Parathyroid adenoma (tissue), 2 donors: ENCODE data around the gene CFAP53.
"Not testable (repeated sequence)": the region's sequence is repeated elsewhere in the genome, so short reads cannot be mapped to it uniquely, and the experiment has no call there.

ENCODE experiments used
- H2AFZ ChIP-seq: fragments of 300-600 bp; sonication (generic); one replicate; pipeline ENCODE4 v1.7.0; 2017; ENCODE audit warnings: antibody characterized with exemption, mild to moderate bottlenecking
- H3K27ac ChIP-seq: fragments of 300-600 bp; sonication (generic); one replicate; pipeline ENCODE4 v1.7.0; 2017
- H3K27me3 ChIP-seq: fragments of 300-600 bp; sonication (generic); one replicate; pipeline ENCODE4 v1.7.0; 2017; ENCODE audit warnings: low read length; ENCODE audit not compliant: control insufficient read depth, insufficient read depth
- H3K36me3 ChIP-seq: fragments of 300-600 bp; sonication (generic); one replicate; pipeline ENCODE4 v1.7.0; 2017; ENCODE audit warnings: low read length; ENCODE audit not compliant: control insufficient read depth, insufficient read depth
- H3K4me1 ChIP-seq: fragments of 300-600 bp; sonication (generic); one replicate; pipeline ENCODE4 v1.7.0; 2017; ENCODE audit warnings: control low read depth
- H3K4me2 ChIP-seq: fragments of 300-600 bp; sonication (generic); one replicate; pipeline ENCODE4 v1.7.0; 2017; ENCODE audit warnings: low read length
- H3K4me3 ChIP-seq: fragments of 300-600 bp; sonication (generic); one replicate; pipeline ENCODE4 v1.7.0; 2017; ENCODE audit warnings: low read depth, low read length
- H3K79me2 ChIP-seq: fragments of 300-600 bp; sonication (generic); one replicate; pipeline ENCODE4 v1.7.0; 2017; ENCODE audit warnings: control low read depth
- H3K9ac ChIP-seq: fragments of 300-600 bp; sonication (generic); one replicate; pipeline ENCODE4 v1.7.0; 2017; ENCODE audit warnings: mild to moderate bottlenecking
- H3K9me3 ChIP-seq: fragments of 300-600 bp; sonication (generic); one replicate; pipeline ENCODE4 v1.7.0; 2017; ENCODE audit warnings: low read length; ENCODE audit not compliant: control insufficient read depth
- TF ChIP-seq, protein P1 (sequence below): fragments of 300-600 bp; sonication (generic); IDR thresholded peaks from one replicate; pipeline ENCODE4 v1.7.0; 2017; ENCODE audit warnings: antibody characterized with exemption, mild to moderate bottlenecking
- donor health status: primary hyperparathyroidism.

Gene CFAP53

DNA sequence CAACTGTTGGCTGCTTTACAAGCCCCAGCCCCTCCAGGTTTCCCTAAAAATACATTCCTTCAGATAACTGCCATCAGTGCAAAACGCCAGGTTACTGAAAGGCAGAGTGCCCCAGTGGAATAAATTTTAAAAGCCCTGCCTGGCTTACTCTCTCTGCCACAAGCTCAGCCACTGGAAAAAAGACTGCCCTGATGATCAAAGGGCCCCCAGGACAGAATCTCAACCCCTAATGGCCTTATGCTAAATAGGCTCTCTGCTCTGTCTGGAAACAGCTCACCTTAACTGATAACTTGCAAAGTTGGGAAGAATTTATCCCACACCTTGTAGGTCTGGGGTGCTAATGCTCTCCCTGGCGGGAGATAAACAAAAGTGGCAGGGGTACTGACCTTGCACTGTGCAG is 33.9 kb downstream of the CFAP53 start:
- Histone ChIP-seq H3K9ac (no peak overlapping the region), H3K4me1 (no peaks in the 10 kb centered on the region), H3K9me3 (no peaks in the 10 kb centered on the region), H3K4me2 (no peak overlapping the region), H3K79me2 (no peaks in the 10 kb centered on the region), H3K36me3 (no peaks in the 10 kb centered on the region), H3K27me3 (no peaks in the 10 kb centered on the region), H3K4me3 (no peak overlapping the region), H2AFZ (no peak overlapping the region), H3K27ac (no peak overlapping the region)
- TF ChIP-seq, protein P1, sequence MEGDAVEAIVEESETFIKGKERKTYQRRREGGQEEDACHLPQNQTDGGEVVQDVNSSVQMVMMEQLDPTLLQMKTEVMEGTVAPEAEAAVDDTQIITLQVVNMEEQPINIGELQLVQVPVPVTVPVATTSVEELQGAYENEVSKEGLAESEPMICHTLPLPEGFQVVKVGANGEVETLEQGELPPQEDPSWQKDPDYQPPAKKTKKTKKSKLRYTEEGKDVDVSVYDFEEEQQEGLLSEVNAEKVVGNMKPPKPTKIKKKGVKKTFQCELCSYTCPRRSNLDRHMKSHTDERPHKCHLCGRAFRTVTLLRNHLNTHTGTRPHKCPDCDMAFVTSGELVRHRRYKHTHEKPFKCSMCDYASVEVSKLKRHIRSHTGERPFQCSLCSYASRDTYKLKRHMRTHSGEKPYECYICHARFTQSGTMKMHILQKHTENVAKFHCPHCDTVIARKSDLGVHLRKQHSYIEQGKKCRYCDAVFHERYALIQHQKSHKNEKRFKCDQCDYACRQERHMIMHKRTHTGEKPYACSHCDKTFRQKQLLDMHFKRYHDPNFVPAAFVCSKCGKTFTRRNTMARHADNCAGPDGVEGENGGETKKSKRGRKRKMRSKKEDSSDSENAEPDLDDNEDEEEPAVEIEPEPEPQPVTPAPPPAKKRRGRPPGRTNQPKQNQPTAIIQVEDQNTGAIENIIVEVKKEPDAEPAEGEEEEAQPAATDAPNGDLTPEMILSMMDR: no peak

DNA sequence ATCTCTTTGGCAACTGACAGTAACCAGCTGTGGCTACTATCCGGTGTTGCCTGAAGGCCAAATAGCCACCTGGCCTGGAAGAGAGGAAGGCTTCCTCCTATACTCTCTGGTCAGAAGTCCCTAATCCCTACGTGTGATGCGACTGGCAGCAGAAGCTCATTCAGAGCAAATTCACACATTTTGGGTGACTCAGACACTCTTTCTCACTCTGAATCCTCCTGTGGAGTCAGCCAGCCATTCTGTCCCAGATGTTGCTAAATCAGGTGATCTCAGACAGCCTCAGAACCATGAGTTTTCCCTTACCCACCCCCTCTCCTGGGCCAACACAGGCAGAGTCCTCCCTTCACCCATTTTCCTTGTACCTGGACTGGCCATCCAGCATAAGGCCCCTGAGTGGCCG is 34.7 kb downstream of the CFAP53 start:
- H3K27me3 ChIP-seq: no peaks in the 10 kb centered on the region
- no peak overlapping the region for H3K4me2 ChIP-seq
- H3K9me3 ChIP-seq: no peaks in the 10 kb centered on the region
- H3K4me3 ChIP-seq: no peak overlapping the region
- no peaks in the 10 kb centered on the region for H3K79me2 ChIP-seq
- H3K36me3 ChIP-seq: no peaks in the 10 kb centered on the region
- H3K27ac ChIP-seq: no peak overlapping the region
- TF ChIP-seq, protein P1: no peak
- H3K4me1 ChIP-seq: no peaks in the 10 kb centered on the region
- no peak overlapping the region for H3K9ac ChIP-seq
- H2AFZ ChIP-seq: no peak overlapping the region

DNA sequence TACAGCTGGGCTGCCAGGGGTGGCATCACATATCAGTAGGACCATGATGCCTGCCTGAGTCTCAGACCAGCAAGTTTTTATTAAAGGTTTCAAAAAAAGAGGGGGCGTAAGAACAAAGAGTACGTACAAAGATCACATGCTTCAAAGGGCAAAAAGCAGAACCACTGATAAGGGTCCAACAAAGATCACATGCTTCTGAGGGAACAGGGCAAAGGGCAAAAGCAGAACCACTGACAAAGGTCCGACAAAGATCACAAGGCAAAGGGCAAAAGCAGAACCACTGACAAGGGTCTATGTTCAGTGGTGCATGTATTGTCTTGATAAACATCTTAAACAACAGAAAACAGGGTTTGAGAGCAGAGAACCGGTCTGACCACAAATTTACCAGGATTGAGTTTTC is 46.0 kb downstream of the CFAP53 start:
- not testable (repeated sequence) for H3K9ac ChIP-seq, H3K9me3 ChIP-seq, H3K4me3 ChIP-seq, H3K27me3 ChIP-seq, H3K36me3 ChIP-seq, H3K4me1 ChIP-seq, H3K27ac ChIP-seq, H3K79me2 ChIP-seq, H3K4me2 ChIP-seq, H2AFZ ChIP-seq

DNA sequence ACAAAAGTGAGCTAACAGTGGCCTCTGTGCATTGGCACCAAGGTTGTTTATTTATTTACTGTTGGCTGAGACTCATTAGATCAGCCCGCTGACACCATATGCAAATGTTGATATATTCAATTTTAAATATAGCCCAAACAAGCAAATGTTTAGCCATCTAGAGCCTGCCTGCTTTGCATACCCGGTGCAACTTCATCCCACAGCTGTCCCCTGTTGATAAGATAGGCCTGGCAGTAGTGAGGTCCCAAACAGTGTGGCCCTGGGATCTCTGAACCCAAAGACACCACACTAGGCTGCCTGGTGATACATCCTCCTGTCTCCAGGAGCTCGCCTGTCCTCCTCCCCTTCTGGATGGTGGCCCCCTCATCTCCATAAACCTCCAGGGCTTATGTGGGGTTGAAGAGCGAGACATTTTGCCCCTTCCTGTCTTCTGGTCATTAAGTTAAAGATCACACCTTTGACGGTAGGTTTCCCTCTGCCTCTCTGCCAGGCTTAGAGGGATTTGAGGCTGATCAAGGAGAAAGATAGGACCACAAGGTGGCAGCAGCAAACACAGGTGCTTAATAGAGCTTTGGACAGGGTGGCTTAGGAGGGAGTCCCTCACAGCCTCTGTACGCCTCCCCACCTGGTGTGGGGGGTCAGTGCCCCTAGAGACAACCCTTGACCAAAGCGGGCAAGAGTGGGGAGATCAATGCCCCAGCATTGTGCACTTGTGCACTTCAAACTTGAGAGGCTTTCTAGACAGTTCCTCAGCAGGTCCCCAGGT is 47.7 kb downstream of the CFAP53 start:
- H3K4me1 ChIP-seq: no peaks in the 10 kb centered on the region
- H3K4me3 ChIP-seq: no peak overlapping the region
- no peaks in the 10 kb centered on the region for H3K36me3 ChIP-seq
- H3K9ac ChIP-seq: no peak overlapping the region
- no peak overlapping the region for H3K27ac ChIP-seq
- TF ChIP-seq, protein P1: peak; percentile 49
- no peak overlapping the region for H2AFZ ChIP-seq
- no peaks in the 10 kb centered on the region for H3K27me3 ChIP-seq
- no peaks in the 10 kb centered on the region for H3K9me3 ChIP-seq
- H3K79me2 ChIP-seq: no peaks in the 10 kb centered on the region
- no peak overlapping the region for H3K4me2 ChIP-seq

DNA sequence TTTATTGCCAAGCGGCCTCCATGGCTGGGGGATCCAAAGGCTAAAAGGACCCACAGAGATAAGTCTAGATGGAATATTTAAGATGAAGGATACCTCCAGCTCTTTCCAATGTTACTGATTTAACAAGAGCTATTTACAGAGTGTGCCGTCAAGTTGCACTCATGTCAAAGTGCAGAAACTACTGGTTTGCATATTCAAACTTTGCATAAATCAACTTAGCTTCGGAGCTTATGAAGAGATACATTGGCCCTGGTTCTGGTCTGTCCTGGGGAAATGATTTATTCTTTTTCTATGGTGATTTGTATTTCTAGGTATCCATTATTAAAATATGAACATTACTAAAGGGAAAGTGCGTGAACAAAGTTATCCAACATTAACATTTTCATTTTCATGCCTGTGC is 57.0 kb downstream of the CFAP53 start:
- no peaks in the 10 kb centered on the region for H3K36me3 ChIP-seq
- H3K4me3 ChIP-seq: no peak overlapping the region
- H3K9me3 ChIP-seq: no peaks in the 10 kb centered on the region
- H3K4me2 ChIP-seq: no peak overlapping the region
- H3K4me1 ChIP-seq: peaks cover under 1% of the 10 kb centered on the region
- H2AFZ ChIP-seq: no peak overlapping the region
- TF ChIP-seq, protein P1: no peak
- no peaks in the 10 kb centered on the region for H3K27me3 ChIP-seq
- no peak overlapping the region for H3K9ac ChIP-seq
- no peak overlapping the region for H3K27ac ChIP-seq
- H3K79me2 ChIP-seq: no peaks in the 10 kb centered on the region
